Measurements from ENCODE around the gene CACUL1.
A peak's percentile ranks its signal among the peaks of the same experiment; 100 is the strongest.

Gene CACUL1

GRCh38 chr10:118734475-118734874 is 20.3 kb downstream of the CACUL1 start:
- DNase-seq (ENCODE audit: low read depth), result no peak
- TF ChIP-seq CTCF (IDR thresholded peaks at IDR 0.05; ENCODE audit: insufficient read depth, low read depth, low read length, missing control alignments), result no peak
- H3K4me3 ChIP-seq (ENCODE audit: low read depth, low read length), result no peak overlapping the region

GRCh38 chr10:118732245-118733165 is 22.3 kb downstream of the CACUL1 start:
- H3K4me3 ChIP-seq (ENCODE audit: low read depth, low read length), result no peak overlapping the region; the same call in 1 of the 2 replicates
- TF ChIP-seq CTCF (IDR thresholded peaks at IDR 0.05; ENCODE audit: insufficient read depth, low read depth, low read length, missing control alignments), result no peak
- peak; percentile 62 for DNase-seq (ENCODE audit: low read depth)

GRCh38 chr10:118730756-118731456 is 23.9 kb downstream of the CACUL1 start:
- no peak for DNase-seq (ENCODE audit: low read depth)
- no peak overlapping the region for H3K4me3 ChIP-seq (ENCODE audit: low read depth, low read length)
- TF ChIP-seq CTCF (IDR thresholded peaks at IDR 0.05; ENCODE audit: insufficient read depth, low read depth, low read length, missing control alignments), result no peak

- no peak overlapping the region for H3K4me3 ChIP-seq (ENCODE audit: low read depth, low read length)
- no peak for TF ChIP-seq CTCF (IDR thresholded peaks at IDR 0.05; ENCODE audit: insufficient read depth, low read depth, low read length, missing control alignments)
- peak; percentile 57 for DNase-seq (ENCODE audit: low read depth)
Observed at GRCh38 chr10:118729641-118730258, 25.0 kb downstream of the CACUL1 start.

GRCh38 chr10:118729200-118729599 is 25.6 kb downstream of the CACUL1 start:
- no peak overlapping the region for H3K4me3 ChIP-seq (ENCODE audit: low read depth, low read length)
- no peak for DNase-seq (ENCODE audit: low read depth)
- TF ChIP-seq CTCF (IDR thresholded peaks at IDR 0.05; ENCODE audit: insufficient read depth, low read depth, low read length, missing control alignments), result no peak

- DNase-seq (ENCODE audit: low read depth), result no peak
- no peak overlapping the region for H3K4me3 ChIP-seq (ENCODE audit: low read depth, low read length)
- TF ChIP-seq CTCF (IDR thresholded peaks at IDR 0.05; ENCODE audit: insufficient read depth, low read depth, low read length, missing control alignments), result no peak
Observed at GRCh38 chr10:118725886-118726500, 28.8 kb downstream of the CACUL1 start.
